ENCODE measurements around the gene LRRC37A. TPM values are rescaled to one million over a fixed set of nuclear protein-coding genes. Genes with fewer than 3 reads are reported as not detected.

Gene LRRC37A
- total and polyA plus RNA-seq, 9 of the 15 experiments (the other 6 are each of a cell fraction or from before 2014, with no cell fraction given): 0.14 to 3.1 (median 1.8) TPM

GRCh38 chr17:46266656-46267544 lies 28.0 kb upstream of the LRRC37A start (continued):
- TF ChIP-seq E2F8 (IDR thresholded peaks at IDR 0.05; ENCODE audit: low read depth, partially characterized antibody) (no peak), SAFB (IDR thresholded peaks at IDR 0.05; ENCODE audit: borderline replicate concordance, low read depth, low read length) (no peak), PML (IDR thresholded peaks at IDR 0.05; ENCODE audit: low read length) (peak; percentile 58; the same call in 1 of the 2 replicates), SRF (CRISPR knock-in tag; IDR thresholded peaks at IDR 0.05) (no peak), ZNF134 (CRISPR knock-in tag; conservative IDR thresholded peaks at IDR 0.05) (0 out of 2 replicates have a peak, but pooled peaks have one; percentile 52), ZNF239 (CRISPR knock-in tag; IDR thresholded peaks at IDR 0.05) (peak; percentile 35), ZNF764 (CRISPR knock-in tag; IDR thresholded peaks at IDR 0.05; ENCODE audit: low read depth) (no peak), CTCFL (IDR thresholded peaks at IDR 0.05; ENCODE audit: borderline replicate concordance, insufficient read depth, low read depth, low read length, poor library complexity, severe bottlenecking) (no peak), CTCF (IDR thresholded peaks at IDR 0.05 in 2 of 3, conservative IDR thresholded peaks at IDR 0.05 in 1 of 3; ENCODE audit: insufficient read depth in 2 of 3, low read depth in 1 of 3, low read length in 3 of 3) (no peak), E2F6 (IDR thresholded peaks at IDR 0.05; ENCODE audit: borderline replicate concordance in 1 of 2, extremely low read depth in 1 of 2, insufficient read depth in 1 of 2, insufficient read length in 1 of 2, low read depth in 1 of 2, low read length in 1 of 2, poor library complexity in 1 of 2, severe bottlenecking in 1 of 2) (peak; percentile 73 to 90), AFF4 (CRISPR knock-in tag; IDR thresholded peaks at IDR 0.05) (no peak), ELF4 (CRISPR knock-in tag; IDR thresholded peaks at IDR 0.05) (no peak), OTX1 (CRISPR knock-in tag; IDR thresholded peaks at IDR 0.05) (peak; percentile 22; the same call in 1 of the 2 replicates)

All from K562 (cell line).